SJSA1 (cell line): ENCODE results near the gene SDS. TPM values are rescaled to one million over a fixed set of nuclear protein-coding genes. Genes with fewer than 3 reads are reported as not detected.

Source experiments
- DNase-seq, 2 experiments: peaks; one replicate each; pipeline ENCODE4 v3.0.0-alpha.2; 2015 to 2020; ENCODE audit warnings: low spot score in 2 of 2, low read depth in 1 of 2
- H3K27ac ChIP-seq: fragments of 250-450 bp; sonication (Bioruptor Pico); 2 replicates; pipeline ENCODE4 v1.5.1; 2020; ENCODE audit warnings: mild to moderate bottlenecking, moderate library complexity
- H3K27me3 ChIP-seq: fragments of 250-450 bp; sonication (Bioruptor Pico); replicated peaks from 2 replicates; pipeline ENCODE4 v1.5.1; 2020; ENCODE audit warnings: mild to moderate bottlenecking, moderate library complexity
- H3K36me3 ChIP-seq: fragments of 250-450 bp; sonication (Bioruptor Pico); 2 replicates; pipeline ENCODE4 v1.5.1; 2020; ENCODE audit warnings: mild to moderate bottlenecking
- H3K4me1 ChIP-seq: fragments of 250-450 bp; sonication (Bioruptor Pico); replicated peaks from 2 replicates; pipeline ENCODE4 v1.6.1; 2021; ENCODE audit warnings: mild to moderate bottlenecking
- H3K4me3 ChIP-seq: fragments of 250-450 bp; sonication (Bioruptor Pico); 2 replicates; pipeline ENCODE4 v1.5.1; 2020; ENCODE audit warnings: mild to moderate bottlenecking
- H3K9me3 ChIP-seq: fragments of 250-450 bp; sonication (Bioruptor Pico); replicated peaks from 2 replicates; pipeline ENCODE4 v1.5.1; 2020; ENCODE audit warnings: mild to moderate bottlenecking
- total RNA-seq: library from RNA; depleted of rRNA; stranded (reverse); fragments of >200 nt; shearing (Covaris generic); gene quantifications from 2 replicates; pipeline ENCODE4 v1.2.3, GENCODE V29; 2014

Gene SDS
- total RNA-seq, 1 experiment from 2014 or later, result not detected

GRCh38 chr12:113438523-113439300 lies 35.0 kb upstream of the SDS start:
- no peak for DNase-seq
- H3K27ac ChIP-seq, result no peak overlapping the region
- H3K4me3 ChIP-seq, result no peak overlapping the region
- no peaks in the 10 kb centered on the region for H3K4me1 ChIP-seq
- no peaks in the 10 kb centered on the region; the same call in 1 of the 2 replicates for H3K27me3 ChIP-seq
- no peaks in the 10 kb centered on the region for H3K9me3 ChIP-seq
- H3K36me3 ChIP-seq, result no peaks in the 10 kb centered on the region

DNA sequence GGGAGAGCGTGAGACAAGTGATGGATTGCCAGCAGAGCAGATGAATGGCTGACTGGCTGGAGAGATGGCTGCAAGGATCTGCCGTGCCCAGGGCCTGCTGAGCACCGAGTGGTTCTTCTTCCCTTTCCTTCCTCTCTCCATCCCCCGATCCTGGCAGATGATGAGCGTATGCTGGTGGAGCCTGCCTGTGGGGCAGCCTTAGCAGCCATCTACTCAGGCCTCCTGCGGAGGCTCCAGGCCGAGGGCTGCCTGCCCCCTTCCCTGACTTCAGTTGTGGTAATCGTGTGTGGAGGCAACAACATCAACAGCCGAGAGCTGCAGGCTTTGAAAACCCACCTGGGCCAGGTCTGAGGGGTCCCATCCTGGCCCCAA lies 34.0 kb upstream of the SDS start:
- Histone ChIP-seq H3K27me3 (no peaks in the 10 kb centered on the region; the same call in 1 of the 2 replicates), H3K4me1 (no peaks in the 10 kb centered on the region), H3K4me3 (no peak overlapping the region), H3K27ac (no peak overlapping the region), H3K36me3 (no peaks in the 10 kb centered on the region), H3K9me3 (no peaks in the 10 kb centered on the region)
- DNase-seq, result no peak

- no peak overlapping the region for H3K27ac ChIP-seq
- no peak overlapping the region for H3K4me3 ChIP-seq
- no peak for DNase-seq
- no peaks in the 10 kb centered on the region for H3K9me3 ChIP-seq
- no peaks in the 10 kb centered on the region; the same call in 1 of the 2 replicates for H3K27me3 ChIP-seq
- H3K36me3 ChIP-seq, result no peaks in the 10 kb centered on the region
- H3K4me1 ChIP-seq, result no peaks in the 10 kb centered on the region
Observed at GRCh38 chr12:113436993-113437728, 33.5 kb upstream of the SDS start.

GRCh38 chr12:113436586-113436985 lies 32.9 kb upstream of the SDS start:
- Histone ChIP-seq H3K4me3 (no peak overlapping the region), H3K36me3 (no peaks in the 10 kb centered on the region), H3K27ac (no peak overlapping the region), H3K9me3 (no peaks in the 10 kb centered on the region), H3K27me3 (no peaks in the 10 kb centered on the region; the same call in 1 of the 2 replicates), H3K4me1 (no peaks in the 10 kb centered on the region)
- DNase-seq, result no peak

- H3K27ac ChIP-seq, result no peak overlapping the region
- H3K36me3 ChIP-seq, result no peaks in the 10 kb centered on the region
- no peaks in the 10 kb centered on the region for H3K9me3 ChIP-seq
- no peaks in the 10 kb centered on the region for H3K27me3 ChIP-seq
- DNase-seq, result no peak
- no peak overlapping the region for H3K4me3 ChIP-seq
- H3K4me1 ChIP-seq, result no peaks in the 10 kb centered on the region
Observed at GRCh38 chr12:113435367-113435766, 31.7 kb upstream of the SDS start.

- Histone ChIP-seq H3K4me3 (no peak overlapping the region), H3K9me3 (no peaks in the 10 kb centered on the region), H3K36me3 (no peaks in the 10 kb centered on the region), H3K27ac (no peak overlapping the region), H3K4me1 (no peaks in the 10 kb centered on the region), H3K27me3 (no peaks in the 10 kb centered on the region)
- no peak for DNase-seq
Observed at GRCh38 chr12:113432986-113433385, 29.3 kb upstream of the SDS start.

GRCh38 chr12:113428482-113428881 lies 24.8 kb upstream of the SDS start:
- Histone ChIP-seq H3K36me3 (no peaks in the 10 kb centered on the region), H3K27ac (no peak overlapping the region), H3K4me3 (no peak overlapping the region), H3K9me3 (no peaks in the 10 kb centered on the region), H3K27me3 (no peaks in the 10 kb centered on the region), H3K4me1 (no peaks in the 10 kb centered on the region)
- no peak for DNase-seq

- no peaks in the 10 kb centered on the region for H3K27me3 ChIP-seq
- peaks cover under 1% of the 10 kb centered on the region for H3K4me1 ChIP-seq
- no peak for DNase-seq
- H3K27ac ChIP-seq, result no peak overlapping the region
- H3K4me3 ChIP-seq, result no peak overlapping the region
- H3K36me3 ChIP-seq, result no peaks in the 10 kb centered on the region
- H3K9me3 ChIP-seq, result no peaks in the 10 kb centered on the region
Observed at GRCh38 chr12:113427882-113428281, 24.2 kb upstream of the SDS start.

- no peak for DNase-seq
- Histone ChIP-seq H3K36me3 (no peaks in the 10 kb centered on the region), H3K9me3 (no peaks in the 10 kb centered on the region), H3K27ac (no peak overlapping the region), H3K4me1 (peaks cover 5% of the 10 kb centered on the region), H3K4me3 (no peak overlapping the region), H3K27me3 (no peaks in the 10 kb centered on the region)
Observed at GRCh38 chr12:113425960-113426453, 22.3 kb upstream of the SDS start.

DNA sequence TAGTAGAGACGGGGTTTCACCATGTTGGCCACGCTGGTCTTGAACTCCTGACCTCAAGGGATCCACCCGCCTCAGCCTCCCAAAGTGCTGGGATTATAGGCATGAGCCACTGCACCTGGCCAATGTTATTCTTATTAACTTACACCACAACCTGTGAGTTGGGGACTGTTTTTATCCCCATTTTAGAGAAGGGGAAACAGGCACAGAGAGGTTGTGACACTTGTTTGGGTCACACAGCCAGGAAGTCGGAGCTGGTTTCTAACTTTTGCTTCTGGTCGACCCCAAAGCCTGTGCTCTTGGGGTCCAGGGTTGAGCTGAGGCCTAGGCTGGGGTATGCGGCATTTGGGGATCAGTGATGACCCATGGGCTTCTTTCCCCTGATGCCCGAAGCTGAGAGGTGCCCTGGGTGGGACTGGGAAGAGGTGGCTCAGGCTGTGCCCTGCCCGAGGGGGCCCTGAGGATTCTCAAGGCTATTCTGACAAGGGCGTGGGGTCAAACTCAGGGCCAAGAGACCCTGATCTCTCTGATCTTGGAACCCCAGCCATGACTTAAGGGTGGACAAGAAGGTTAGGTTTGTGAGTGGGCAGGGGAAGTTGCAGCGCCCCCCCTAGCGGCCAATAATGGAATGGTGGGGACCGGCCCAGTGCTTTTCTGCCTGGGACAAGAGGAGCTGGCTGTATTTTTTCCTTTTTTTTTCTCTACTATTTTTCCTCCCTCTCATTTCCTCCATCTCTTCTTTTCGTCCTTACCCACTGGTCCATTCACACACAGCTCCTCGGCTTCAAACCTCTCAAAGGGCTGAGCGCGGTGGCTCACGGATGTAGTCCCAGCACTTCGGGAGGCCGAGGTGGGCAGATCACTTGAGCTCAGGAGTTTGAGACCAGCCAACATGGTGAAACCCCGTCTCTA lies 21.5 kb upstream of the SDS start:
- peak; percentile 46 to 56 for DNase-seq
- Histone ChIP-seq H3K4me3 (no peak overlapping the region), H3K36me3 (no peaks in the 10 kb centered on the region), H3K27ac (no peak overlapping the region), H3K4me1 (peaks cover 5% of the 10 kb centered on the region), H3K9me3 (no peaks in the 10 kb centered on the region), H3K27me3 (no peaks in the 10 kb centered on the region)

GRCh38 chr12:113424456-113424855 lies 20.8 kb upstream of the SDS start:
- H3K9me3 ChIP-seq, result no peaks in the 10 kb centered on the region
- H3K4me3 ChIP-seq, result no peak overlapping the region
- no peak for DNase-seq
- peaks cover 5% of the 10 kb centered on the region for H3K4me1 ChIP-seq
- no peaks in the 10 kb centered on the region for H3K36me3 ChIP-seq
- no peak overlapping the region for H3K27ac ChIP-seq
- no peaks in the 10 kb centered on the region for H3K27me3 ChIP-seq

DNA sequence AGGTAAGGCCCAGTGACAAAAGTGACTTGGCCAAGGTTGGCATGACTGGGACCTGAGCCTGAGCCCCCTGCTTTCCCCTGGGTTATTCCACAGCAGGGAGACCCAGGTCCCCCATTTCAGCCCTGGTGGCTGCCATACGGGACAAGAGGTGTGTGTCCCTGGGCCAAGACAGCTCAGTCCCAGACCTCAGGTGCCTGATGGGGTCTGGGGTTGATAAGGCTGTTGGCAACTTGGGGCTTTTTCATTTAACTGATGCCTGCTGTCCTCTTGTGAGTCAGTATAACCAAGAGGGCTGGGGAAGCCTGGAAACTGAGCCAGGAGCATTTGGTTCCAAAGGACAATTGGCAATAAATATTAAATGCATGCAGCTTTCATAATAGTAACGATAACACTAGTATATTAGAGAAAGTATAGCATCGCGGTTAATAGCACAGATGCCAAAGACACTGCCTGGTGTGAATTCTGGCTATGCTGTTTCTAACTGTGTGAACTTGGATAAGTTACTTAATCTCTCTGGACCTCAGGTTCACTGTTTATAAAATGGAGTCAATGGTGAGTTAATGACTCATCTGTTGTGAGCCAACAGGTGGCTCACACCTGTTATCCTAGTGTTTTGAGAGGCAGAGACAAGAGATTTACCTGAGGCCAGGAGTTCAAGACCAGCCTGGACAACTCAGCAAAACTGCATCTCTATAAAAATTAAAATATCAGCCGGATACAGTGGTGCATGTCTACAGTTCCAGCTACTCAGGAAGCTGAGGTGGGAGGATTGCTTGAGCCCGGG lies 19.4 kb upstream of the SDS start:
- peak in 1 of 2 experiments; percentile 3 for DNase-seq
- no peaks in the 10 kb centered on the region for H3K9me3 ChIP-seq
- H3K36me3 ChIP-seq, result no peaks in the 10 kb centered on the region
- H3K27ac ChIP-seq, result peak overlapping the region; percentile 63; the same call in 1 of the 2 replicates
- H3K4me3 ChIP-seq, result peak overlapping the region; percentile 51
- H3K27me3 ChIP-seq, result no peaks in the 10 kb centered on the region
- peaks cover 5% of the 10 kb centered on the region for H3K4me1 ChIP-seq
